Cardiac atrium fibroblast (primary cell): ENCODE results near the gene SLIT2. TPM values are rescaled to one million over a fixed set of nuclear protein-coding genes. Genes with fewer than 3 reads are reported as not detected.

Source experiments
- total RNA-seq: library from RNA; depleted of rRNA; stranded (reverse); fragments of >200 nt; gene quantifications from 2 replicates; pipeline ENCODE4 v1.2.3, GENCODE V29; 2015

Gene SLIT2
- total RNA-seq, result 12.8 and 24.1 TPM in 2 replicates

DNA sequence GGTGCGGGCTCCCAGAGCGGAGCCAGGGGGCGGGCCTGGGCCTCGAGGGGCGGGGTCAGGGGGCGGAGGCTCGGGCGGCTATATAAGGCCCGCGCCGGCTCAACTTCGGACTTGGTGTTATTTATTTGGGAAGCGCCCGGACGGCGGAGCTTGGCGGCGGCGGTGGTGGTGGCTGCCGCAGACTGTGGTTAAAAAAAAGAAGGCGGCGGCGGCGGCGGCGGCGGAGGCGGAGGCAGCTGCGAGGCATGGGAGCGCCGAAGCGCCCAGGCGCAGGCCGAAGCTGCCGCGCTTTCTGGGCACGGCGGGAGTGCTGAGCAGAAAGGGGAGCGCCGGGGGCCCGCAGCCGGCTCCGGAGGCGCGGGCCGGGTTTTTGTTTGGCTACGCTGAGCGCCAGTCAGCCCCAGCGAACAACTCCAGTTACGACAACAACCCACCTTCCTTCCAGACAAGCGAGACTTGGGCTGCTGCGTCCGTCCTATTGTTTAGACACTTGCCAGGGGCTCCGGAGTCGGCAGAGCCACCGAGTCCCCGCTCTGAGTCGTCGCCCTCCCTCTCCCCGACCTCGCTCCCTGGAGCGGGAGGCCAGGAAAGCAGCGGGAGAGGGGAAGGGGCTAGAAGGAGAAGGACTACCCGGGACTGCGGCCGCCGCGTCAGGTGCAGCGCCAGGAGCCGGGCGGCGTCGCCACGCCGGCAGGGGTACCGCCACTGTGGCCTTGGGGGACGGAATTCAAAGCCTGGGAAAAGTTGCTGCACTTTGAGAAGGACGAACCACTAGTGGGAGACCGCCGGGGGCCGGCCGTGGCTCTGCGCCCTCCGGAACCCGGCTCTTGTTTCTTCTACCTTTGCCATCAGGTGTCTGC is at the start of gene SLIT2:
Gene SLIT2, plus strand, starts transcription at position 110 of the 860 bp plus-strand sequence. CDS start 1,911 bp downstream, outside the sequence.

